GM21576 (cell line): ENCODE data around the gene PARD3B.

Experiments
- ATAC-seq: cut with Tn5 transposase; IDR thresholded peaks from one replicate; pipeline ENCODE4 v1.9.1; 2021; ENCODE audit warnings: mild to moderate bottlenecking, moderate library complexity; ENCODE audit not compliant: unreplicated experiment

Gene PARD3B, protein sequence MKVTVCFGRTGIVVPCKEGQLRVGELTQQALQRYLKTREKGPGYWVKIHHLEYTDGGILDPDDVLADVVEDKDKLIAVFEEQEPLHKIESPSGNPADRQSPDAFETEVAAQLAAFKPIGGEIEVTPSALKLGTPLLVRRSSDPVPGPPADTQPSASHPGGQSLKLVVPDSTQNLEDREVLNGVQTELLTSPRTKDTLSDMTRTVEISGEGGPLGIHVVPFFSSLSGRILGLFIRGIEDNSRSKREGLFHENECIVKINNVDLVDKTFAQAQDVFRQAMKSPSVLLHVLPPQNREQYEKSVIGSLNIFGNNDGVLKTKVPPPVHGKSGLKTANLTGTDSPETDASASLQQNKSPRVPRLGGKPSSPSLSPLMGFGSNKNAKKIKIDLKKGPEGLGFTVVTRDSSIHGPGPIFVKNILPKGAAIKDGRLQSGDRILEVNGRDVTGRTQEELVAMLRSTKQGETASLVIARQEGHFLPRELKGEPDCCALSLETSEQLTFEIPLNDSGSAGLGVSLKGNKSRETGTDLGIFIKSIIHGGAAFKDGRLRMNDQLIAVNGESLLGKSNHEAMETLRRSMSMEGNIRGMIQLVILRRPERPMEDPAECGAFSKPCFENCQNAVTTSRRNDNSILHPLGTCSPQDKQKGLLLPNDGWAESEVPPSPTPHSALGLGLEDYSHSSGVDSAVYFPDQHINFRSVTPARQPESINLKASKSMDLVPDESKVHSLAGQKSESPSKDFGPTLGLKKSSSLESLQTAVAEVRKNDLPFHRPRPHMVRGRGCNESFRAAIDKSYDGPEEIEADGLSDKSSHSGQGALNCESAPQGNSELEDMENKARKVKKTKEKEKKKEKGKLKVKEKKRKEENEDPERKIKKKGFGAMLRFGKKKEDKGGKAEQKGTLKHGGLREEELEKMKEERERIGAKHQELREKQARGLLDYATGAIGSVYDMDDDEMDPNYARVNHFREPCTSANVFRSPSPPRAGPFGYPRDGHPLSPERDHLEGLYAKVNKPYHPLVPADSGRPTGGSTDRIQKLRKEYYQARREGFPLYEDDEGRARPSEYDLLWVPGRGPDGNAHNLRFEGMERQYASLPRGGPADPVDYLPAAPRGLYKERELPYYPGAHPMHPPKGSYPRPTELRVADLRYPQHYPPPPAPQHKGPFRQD (N-terminal part only)

DNA sequence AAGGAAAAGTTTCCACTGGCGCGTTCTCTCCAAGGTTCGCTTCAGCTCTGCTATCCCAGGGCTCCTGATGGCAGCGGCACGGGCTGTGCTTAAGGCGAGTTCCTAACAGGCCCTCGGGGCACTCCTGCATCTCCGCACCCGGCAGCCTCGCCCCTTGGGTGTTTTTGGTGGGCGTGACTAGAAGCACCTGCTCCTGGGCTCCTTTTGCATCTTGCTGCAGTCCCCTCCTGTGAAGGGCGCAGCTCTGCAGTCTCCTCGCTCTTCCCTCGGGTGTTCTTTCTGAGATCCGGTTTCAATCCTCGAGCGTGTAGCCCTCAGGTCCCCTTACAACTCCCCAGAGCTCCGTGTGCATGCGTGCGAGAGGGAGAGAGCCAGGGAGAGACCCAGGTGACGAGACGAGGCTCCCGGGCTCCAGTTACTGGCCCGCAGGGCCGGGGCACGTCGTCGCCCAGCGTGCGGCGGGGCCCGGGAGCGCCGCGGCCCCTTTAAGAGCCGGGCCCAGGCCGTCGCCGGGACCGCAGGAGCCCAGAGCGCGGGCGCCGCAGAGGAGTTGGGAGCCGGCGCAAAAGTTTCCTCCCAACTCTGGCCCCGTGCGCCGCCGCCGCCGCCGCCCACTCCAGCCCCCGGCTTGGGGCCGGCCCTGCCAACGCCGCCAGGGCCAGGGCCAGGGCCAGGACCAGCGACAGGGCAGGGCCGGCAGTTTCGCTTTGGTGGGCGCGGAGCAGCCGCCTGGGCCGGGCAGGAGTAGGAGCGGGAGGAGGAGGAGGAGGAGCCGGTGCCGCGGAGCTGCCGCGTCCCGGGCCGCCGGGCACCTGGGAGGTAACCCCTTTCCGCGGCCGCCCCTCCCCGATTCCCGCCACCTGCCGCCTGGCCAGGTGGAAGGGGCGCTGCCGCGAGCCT lies at the start of gene PARD3B:
TSS of gene PARD3B (plus strand) at position 515 of the 900 bp plus-strand sequence. CDS start 525 bp downstream, outside the sequence.
- no peak for ATAC-seq

DNA sequence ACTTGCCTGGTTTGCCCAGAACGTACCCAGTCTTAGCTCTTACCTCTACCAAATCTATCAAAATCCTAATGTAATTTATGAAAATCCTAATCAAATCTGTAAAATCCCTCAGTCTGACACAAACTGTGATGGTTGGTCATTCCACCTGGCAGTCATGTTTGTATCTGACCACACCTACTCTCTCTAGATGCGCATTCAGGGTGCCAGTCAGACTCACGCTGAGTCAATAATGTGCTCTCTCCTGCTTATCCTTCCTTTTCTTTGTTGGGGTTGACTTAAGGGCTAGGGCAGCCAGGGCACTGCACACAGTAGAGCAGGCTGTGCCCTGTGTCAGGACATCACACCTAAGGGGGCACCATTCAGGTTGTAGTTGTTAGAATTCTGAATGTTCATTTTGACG lies 48.5 kb upstream of the PARD3B start:
- no peak for ATAC-seq

DNA sequence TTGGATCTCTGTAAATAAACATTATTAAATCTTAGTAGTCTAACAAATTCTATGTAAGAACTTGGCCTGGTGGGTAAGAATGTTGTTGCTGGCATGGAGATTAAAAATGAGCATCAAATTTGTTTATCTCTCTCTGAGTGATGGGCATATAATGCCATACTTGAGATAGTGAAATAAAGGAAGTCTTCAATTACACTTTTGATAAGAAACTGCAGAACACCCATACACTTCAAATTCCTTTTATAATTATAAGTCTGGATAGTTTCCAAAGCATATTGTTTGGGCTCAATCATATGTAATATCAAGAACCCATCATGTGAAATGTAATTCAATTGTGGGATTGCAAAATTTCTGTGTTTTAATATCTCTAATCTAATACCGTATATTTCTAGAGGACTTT lies 47.4 kb upstream of the PARD3B start:
- no peak for ATAC-seq

DNA sequence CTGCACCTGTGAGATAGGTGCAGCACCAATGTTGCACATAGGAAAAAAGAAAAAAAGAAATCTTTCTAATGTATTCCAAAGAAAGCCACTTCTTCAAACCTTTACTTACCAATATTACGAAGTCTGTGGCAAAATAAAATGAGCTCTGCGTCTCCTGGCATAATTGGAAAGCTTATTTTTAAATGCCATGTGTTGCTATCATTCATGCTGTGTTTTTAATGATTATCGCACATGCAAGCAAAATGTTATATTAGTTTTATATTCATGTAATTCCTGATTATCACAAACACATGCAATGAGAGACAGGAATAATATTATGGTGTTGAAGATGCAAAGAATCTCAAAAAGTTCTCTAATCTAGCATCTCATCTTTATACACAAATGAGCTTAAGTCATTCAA lies 47.0 kb upstream of the PARD3B start:
- no peak for ATAC-seq

DNA sequence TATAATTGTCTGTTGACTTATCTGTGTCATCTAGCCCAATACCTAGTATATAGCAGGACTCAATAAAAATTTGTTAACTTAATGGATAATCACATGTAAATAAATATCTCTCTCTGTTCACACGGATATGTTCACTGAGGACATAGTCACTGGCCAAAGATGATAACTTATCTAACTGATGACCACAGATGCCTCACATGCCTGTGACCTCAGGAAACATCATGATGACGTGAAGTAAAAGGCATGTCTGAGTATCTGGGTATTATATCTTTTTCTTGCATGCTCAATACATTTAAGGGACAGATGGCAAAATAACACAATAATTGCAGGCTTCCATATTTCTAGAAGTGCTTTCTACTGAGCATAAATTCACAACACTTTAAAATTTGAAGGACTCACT lies 41.4 kb upstream of the PARD3B start:
- no peak for ATAC-seq

DNA sequence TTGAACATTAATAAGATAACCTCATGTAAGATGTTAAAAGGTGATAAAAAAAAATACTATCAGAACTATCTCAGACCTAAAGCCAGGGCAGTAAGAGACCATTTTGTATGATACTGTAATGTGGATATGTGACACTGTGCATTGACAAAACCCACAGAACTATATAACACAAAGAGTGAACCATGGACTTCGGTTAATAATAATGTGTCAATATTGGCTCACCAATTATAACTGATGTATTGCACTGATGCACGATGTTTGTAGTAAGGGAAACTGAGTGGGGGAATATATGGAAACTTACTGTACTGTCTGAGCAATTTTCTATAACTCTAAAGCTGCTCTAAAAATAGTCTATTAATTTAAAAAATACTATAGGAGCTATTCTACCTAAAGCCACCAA lies 40.7 kb upstream of the PARD3B start:
- no peak for ATAC-seq

DNA sequence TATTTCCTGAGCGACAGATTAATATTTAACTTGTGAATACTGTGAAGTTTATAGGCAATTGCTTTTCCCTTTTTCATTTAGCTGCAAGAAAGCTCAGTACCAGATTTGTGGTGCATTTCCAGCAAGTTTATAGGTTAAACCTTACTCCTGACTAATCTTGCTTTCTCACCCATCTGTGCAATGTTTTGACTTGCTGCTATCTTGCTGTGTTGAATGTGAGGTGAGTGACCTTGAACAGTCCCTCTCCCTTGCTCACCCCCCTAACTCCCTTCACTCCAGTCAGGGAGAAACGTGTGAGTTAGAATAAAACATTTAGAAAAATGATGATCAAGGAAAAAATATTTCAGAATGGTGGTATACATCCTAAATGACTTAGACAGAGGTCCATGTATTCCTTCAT lies 39.8 kb upstream of the PARD3B start:
- ATAC-seq = no peak

DNA sequence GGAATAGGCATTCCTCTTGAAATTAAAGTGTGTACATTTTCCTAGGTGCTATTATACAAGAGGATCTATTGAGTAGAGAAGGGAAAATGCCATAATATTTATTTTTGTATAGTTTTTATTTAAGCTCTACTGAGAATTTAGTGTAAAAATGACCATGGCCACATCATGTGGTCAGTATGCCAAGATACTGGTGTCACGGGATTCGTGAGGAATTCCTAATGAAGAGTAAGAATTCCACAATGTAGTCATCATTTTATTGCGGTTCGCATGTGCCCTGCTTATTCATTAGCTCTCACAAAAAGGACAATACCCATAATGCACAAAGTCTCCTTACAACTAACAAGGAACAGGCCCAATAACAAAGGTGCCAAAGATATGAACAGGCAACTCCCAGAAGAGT lies 39.3 kb upstream of the PARD3B start:
- no peak for ATAC-seq

DNA sequence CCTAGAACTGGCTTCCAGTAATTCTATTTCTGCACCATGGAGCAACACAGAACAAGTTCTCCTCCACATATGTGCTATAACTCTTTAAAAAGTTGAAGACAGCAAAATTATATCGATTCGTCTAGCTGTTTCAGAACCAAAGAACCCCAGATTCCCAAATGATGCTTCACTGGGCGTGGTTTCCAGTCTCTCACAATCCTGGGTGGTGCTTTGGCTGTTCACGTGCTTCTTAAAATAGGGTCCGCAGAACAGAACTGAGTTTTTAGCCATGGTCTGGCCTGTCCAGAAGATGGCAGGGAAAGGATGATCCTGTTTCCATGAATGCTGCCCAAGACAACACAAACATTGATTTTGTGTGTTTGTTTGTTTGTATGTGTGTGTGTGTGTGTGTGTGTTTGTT lies 37.6 kb upstream of the PARD3B start:
- ATAC-seq = no peak

DNA sequence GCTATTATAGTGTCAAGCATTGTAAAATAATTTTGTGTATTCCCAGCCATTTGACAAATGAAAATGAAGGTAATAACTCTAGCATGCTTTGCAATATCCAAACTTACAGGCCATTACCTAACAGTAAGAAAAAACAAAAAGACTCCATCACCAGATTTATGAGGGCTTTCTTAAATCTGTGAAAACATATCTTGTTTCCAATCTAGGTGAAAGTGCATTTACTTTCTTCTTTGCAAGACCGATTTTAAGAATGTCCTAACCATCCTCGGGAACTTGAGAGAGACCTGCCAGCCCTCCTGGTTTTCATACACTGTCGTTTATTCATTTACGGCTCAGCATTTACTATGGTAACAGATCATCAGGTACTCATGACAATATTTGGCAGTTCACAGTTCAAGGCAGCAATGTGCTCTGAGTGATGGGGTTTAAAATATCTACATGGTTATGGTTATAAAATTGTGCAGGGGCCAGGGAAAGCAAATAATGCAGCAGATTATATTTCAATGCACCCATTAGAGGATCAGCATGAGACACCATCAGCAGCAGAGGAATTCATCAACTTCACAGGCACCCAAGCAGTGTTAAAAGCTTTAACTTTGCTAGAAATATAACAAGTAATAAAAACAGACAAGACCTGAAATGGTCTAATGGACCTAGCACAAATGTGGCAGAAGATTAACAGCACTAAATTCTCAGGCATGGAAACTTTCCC lies 34.4 kb upstream of the PARD3B start:
- ATAC-seq = no peak

DNA sequence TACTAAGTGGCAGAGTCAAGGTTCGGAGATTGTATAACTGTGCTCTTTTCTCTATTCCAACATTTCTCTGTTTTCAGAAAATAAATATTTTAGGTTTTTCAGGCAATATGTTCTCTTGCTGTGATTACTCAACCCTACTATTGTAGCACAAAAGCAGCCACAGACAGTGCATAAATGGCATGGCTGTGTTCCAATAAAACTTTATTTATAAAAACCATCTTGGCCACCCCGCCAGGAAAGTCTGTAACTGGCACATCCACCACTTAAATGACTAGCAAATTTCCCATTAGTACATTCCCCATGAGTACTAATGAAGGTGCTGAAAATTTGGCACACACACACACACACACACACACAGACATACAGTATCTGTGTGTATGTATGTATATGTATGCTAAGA lies 30.8 kb upstream of the PARD3B start:
- ATAC-seq = no peak

DNA sequence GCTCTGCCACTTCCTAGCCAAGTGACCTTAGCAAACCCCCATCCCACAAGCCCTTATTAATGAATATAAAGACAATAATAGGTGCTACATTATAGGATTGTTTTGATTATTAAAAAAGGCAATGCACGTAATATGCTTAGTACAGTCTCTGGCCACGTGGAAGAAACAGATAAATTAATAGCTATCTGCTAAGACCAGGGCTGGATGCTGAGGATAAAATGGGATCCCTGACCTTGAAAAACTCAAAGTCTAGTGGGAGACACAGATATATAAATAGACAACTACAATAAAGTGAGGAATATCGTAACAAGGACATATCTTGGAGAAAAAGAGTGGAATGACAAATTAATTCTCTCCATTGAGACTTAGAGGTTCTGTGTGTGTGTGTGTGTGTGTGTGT lies 29.9 kb upstream of the PARD3B start:
- ATAC-seq = no peak

DNA sequence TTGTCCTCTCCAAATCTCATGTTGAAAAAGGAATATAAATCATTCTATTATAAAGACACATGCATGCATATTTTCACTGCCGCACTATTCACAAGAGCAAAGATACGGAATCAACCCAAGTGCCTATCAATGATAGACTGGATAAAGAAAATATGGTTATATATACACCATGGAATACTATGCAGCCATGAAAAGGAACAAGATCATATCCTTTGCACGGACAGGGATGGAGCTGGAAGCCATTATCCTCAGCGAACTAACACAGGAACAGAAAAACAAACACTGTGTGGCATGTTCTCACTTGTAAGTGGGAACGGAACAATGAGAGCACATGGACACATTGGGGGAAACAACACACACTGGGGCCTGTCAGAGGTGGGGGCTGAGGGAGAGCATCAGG lies 28.1 kb upstream of the PARD3B start:
- ATAC-seq = no peak

DNA sequence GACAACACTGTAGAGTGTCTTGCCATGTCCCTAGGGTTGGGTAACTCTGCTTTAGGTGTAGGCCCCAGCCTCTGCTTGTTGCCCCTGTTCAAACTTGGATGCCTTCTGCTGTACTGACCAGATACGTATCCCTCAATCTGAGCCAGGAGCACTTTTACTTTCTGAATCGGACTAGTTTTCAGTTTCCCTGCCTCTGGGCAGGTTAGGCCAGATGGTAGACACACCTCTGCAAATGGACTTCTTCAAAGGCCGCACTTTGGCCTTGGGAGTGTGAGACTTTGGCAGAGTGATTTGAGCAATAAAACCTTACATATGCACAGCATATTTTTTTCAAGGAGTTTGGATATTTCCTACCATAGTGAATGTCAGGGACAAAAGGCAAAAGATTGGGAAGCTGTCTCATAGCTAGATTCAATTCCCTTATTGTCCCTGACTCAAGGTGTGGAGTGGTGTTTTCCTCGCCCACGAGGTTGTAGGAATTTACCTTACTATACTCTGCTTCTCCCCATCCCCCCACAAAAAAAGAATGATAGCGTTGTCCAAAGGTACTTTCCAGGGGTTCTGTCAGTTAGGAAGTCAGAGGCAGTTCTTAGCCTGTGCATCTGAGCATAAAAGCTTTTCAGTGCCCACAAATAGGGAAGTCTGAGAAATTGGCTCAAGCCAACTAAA lies 15.3 kb upstream of the PARD3B start:
- no peak for ATAC-seq

DNA sequence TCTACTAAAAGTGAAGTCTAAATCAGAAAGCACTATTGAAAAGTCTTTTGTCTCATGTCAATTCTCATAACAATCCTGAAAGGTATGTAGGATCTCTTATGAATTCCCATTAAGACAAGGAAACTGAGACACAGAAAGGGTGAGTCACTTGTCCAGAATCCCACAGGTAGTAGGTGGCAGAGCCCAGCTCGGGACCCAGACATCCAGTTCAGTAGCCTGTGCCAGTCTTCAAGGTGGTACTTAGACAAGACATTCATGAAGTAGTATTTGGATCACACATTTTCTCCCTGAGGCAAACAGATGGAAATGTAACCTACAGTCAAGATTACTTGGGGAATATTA lies 14.8 kb upstream of the PARD3B start:
- no peak for ATAC-seq

DNA sequence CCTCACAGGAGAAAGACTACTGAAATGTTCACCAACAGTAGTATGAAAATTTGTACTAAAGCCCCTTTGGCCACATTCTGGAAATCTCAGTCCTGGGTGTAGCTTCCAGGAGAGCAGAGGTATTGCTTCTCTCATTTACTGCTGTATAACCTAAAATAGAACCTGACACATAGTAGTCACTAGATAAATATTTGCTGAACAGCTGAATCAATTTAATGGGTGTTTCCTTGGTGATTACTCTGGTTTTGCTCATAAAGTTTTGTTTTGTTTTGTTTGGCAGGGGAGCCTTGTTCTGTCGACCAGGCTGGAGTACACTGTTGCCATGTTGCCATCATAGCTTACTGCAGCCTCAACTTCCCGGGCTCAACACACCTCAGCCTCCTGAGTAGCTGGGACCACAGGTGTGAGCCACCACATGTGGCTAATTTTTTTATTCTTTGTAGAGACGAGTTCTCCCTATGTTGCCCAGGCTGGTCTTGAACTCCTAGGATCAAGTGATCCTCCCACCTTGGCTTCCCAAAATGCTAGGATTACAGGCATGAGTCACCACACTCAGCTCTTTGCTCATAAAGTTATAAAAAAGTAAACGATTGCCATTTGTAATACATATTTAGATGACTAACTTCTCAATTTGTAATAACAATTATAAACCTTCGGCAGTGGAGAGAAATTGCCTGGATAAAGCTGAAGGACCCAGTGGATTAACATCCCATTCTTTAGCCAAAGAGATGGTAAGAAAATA lies 11.5 kb upstream of the PARD3B start:
- ATAC-seq = no peak

DNA sequence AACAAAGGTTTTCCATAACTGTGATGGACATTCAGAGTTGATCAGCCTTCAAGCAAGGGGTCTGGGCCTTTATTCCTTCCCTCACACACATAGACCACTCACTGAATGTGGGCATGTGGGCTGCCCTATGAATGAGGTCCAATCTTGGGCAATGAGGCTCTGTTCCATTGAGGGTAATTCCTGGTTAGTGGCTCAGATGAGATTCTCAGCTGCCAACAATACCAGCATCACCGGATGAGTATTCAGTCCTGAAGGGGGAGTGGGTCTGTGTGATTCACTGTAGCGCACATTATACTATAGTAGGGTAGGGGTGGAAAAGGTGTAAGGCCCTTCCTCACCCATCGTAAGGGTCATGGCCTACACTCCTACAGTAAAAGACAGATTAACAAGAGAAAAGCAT lies 9.9 kb upstream of the PARD3B start:
- no peak for ATAC-seq

DNA sequence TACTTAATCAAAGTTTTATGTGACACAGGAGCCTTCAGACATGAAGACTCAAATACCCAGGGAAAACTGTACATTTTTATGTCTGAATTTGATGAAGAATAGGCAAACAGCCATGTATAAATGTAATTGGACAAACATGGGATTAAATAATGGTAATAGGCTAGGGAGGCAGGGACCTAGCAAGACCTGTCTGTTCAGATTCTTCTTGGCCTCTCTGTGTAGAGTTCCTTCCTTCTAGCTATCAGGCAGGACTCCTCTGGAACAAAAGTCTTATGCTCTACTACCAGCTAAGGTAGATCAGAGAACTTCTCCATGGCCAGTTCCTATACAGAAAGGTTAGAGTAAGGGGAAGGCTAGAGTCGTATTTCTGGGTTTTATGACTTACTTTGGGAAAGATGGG lies 9.5 kb upstream of the PARD3B start:
- no peak for ATAC-seq
